HepG2 (cell line): ENCODE measurements around the gene RAB3B. TPM values are rescaled to one million over a fixed set of nuclear protein-coding genes. Genes with fewer than 3 reads are reported as not detected.
A peak's percentile ranks its signal among the peaks of the same experiment; 100 is the strongest.

ENCODE experiments used
- ATAC-seq: fragments of 200-7000 bp; cut with Tn5 transposase; 3 replicates; pipeline ENCODE4 v1.9.1; 2020; ENCODE audit warnings: mild to moderate bottlenecking, moderate library complexity
- BruUV-seq: library from RNA; stranded (reverse); fragments of 400-500 nt; replicated peaks from 2 replicates; lab custom pipeline; 2021; lab: Mats Ljungman, UMichigan
- CTCF ChIA-PET: fragments of 300-600 bp; formaldehyde crosslinking; extraction: SDS; loops from one replicate; lab custom pipeline; 2021; ENCODE audit warnings: low total read pairs, inconsistent platforms, low intra/inter-chr PET ratio; lab: Yijun Ruan, JAX
- POLR2A ChIA-PET: fragments of 350-600 bp; sonication (Branson Sonifier 250); formaldehyde crosslinking; loops from one replicate; lab custom pipeline; 2020; ENCODE audit warnings: antibody characterized with exemption, inconsistent platforms; lab: Yijun Ruan, JAX
- DNase-seq: peaks from one replicate; pipeline ENCODE4 v3.0.0-alpha.2; 2015; ENCODE audit warnings: low spot score
- FAIRE-seq: peaks from 3 replicates; lab custom pipeline; 2011; peaks lifted over from hg19 to GRCh38; lab: Jason Lieb, UNC
- H2AFZ ChIP-seq: one replicate; pipeline ENCODE4 v1.6.1; 2011; ENCODE audit warnings: low read length, inconsistent platforms
- H3K27ac ChIP-seq: fragments of 300-600 bp; 3 replicates; pipeline ENCODE4 v1.8.0; 2011; ENCODE audit warnings: mixed run types, mild to moderate bottlenecking, mixed read lengths, low read length, inconsistent platforms; ENCODE audit not compliant: insufficient read depth; ENCODE audit errors: extremely low read length
- H3K27me3 ChIP-seq, 2 experiments: fragments of 200-600 bp in 1 of 2; 2 replicates in 1 of 2; 3 replicates in 1 of 2; pipeline versions ENCODE4 v1.6.0 to v1.8.0; 2011; ENCODE audit warnings: low read length in 2 of 2, mild to moderate bottlenecking in 2 of 2, moderate library complexity in 2 of 2, inconsistent platforms in 1 of 2; ENCODE audit not compliant: insufficient read depth in 2 of 2, control insufficient read depth in 1 of 2
- H3K36me3 ChIP-seq, 2 experiments: fragments of 200-600 bp in 1 of 2; replicated peaks in 1 of 2; 2 replicates in 1 of 2; 3 replicates in 1 of 2; pipeline versions ENCODE4 v1.5.1 to v1.8.0; 2011; ENCODE audit warnings: low read length in 2 of 2, inconsistent platforms in 1 of 2; ENCODE audit not compliant: insufficient read depth in 2 of 2, control insufficient read depth in 1 of 2
- H3K4me1 ChIP-seq: 2 replicates; pipeline ENCODE4 v1.5.1; 2012; ENCODE audit warnings: low read length, inconsistent platforms; ENCODE audit not compliant: insufficient read depth
- H3K4me2 ChIP-seq: 2 replicates; pipeline ENCODE4 v1.6.0; 2011; ENCODE audit warnings: low read depth, low read length, inconsistent platforms
- H3K4me3 ChIP-seq, 3 experiments: fragments of 200-600 bp in 1 of 3; sonication (generic), shearing (Covaris generic) in 1 of 3; replicated peaks in 1 of 3; 2 replicates each; pipeline ENCODE4 v1.5.1; 2011 to 2016; ENCODE audit warnings: low read length in 3 of 3, inconsistent platforms in 2 of 3, low read depth in 2 of 3, mild to moderate bottlenecking in 2 of 3, control low read depth in 1 of 3, mixed read lengths in 1 of 3; ENCODE audit not compliant: insufficient read depth in 1 of 3
- H3K79me2 ChIP-seq: one replicate; pipeline ENCODE4 v1.6.1; 2011; ENCODE audit warnings: low read length, inconsistent platforms; ENCODE audit not compliant: insufficient read depth
- H3K9ac ChIP-seq: 2 replicates; pipeline ENCODE4 v1.6.0; 2011; ENCODE audit warnings: mild to moderate bottlenecking, low read depth, low read length, inconsistent platforms; ENCODE audit not compliant: insufficient read depth
- H3K9me3 ChIP-seq: 2 replicates; pipeline ENCODE4 v1.5.1; 2012; ENCODE audit warnings: mild to moderate bottlenecking, low read length
- H4K20me1 ChIP-seq: 2 replicates; pipeline ENCODE4 v1.6.0; 2011; ENCODE audit warnings: inconsistent platforms, mild to moderate bottlenecking, low read length, moderate library complexity; ENCODE audit not compliant: insufficient read depth
- ATF7-NPFF ChIP-seq: sonication (generic); formaldehyde crosslinking; IDR thresholded peaks from 2 replicates; pipeline ENCODE4 v1.8.1; 2023; ENCODE audit warnings: mild to moderate bottlenecking, low read depth, missing genetic modification reagents, moderate library complexity
- DMAP1 ChIP-seq: IDR thresholded peaks from 2 replicates; pipeline ENCODE4 v1.6.1; 2016
- HOXD1 ChIP-seq: sonication (generic); formaldehyde crosslinking; IDR thresholded peaks from 2 replicates; pipeline ENCODE4 v1.5.0; 2020; ENCODE audit warnings: missing genetic modification reagents
- KDM5A ChIP-seq: fragments of 200-600 bp; sonication (generic); IDR thresholded peaks from 2 replicates; pipeline ENCODE4 v1.7.0; 2018; ENCODE audit warnings: antibody characterized with exemption, mild to moderate bottlenecking, low read length, borderline replicate concordance
- RFX1 ChIP-seq: fragments of 450-650 bp; IDR thresholded peaks from 2 replicates; pipeline ENCODE4 v1.6.1; 2017
- ZBTB1 ChIP-seq: sonication (generic); formaldehyde crosslinking; IDR thresholded peaks from 2 replicates; pipeline ENCODE4 v1.4.0; 2020; ENCODE audit warnings: missing genetic modification reagents, borderline replicate concordance
- ZFY ChIP-seq: sonication (generic); formaldehyde crosslinking; IDR thresholded peaks from 2 replicates; pipeline ENCODE4 v1.4.0; 2020; ENCODE audit warnings: missing genetic modification reagents
- WGBS: methylation state at CpG from one replicate; pipeline ENCODE4 v1.1.6; 2017; ENCODE audit warnings: low lambda C conversion rate; 5-methylcytosine and 5-hydroxymethylcytosine counted together
- in situ Hi-C: cut with HindIII; loops from 2 replicates; pipeline ENCODE4 v1.10.0; 2017; ENCODE audit warnings: low pct_unique_long_range_greater_than_20kb; ENCODE audit not compliant: extremely low pct_ligation_motif_present
- intact Hi-C: fragments of 100-400 bp; cut with micrococcal nuclease; formaldehyde crosslinking; loops from one replicate; pipeline ENCODE4 v1.10.0; 2022; ENCODE audit not compliant: unreplicated experiment
- polyA plus RNA-seq, 8 experiments: library from polyadenylated mRNA; depleted of rRNA in 3 of 8; stranded (reverse) in 7 of 8; unstranded in 1 of 8; fragments of >200 nt; fragmentation: Illumina TruSeq in 4 of 8; extraction: Trizol in 4 of 8; gene quantifications; 2 replicates each; pipeline versions ENCODE4 v1.2.1 to v1.2.3, GENCODE V29; 2011 to 2016; ENCODE audit warnings: low read depth in 4 of 8, missing spikeins in 1 of 8, mixed read lengths in 1 of 8; ENCODE audit not compliant: insufficient read depth in 1 of 8
- total RNA-seq, 5 experiments: library from RNA; depleted of rRNA; stranded (reverse); fragments of >200 nt; fragmentation: Illumina TruSeq; extraction: Trizol; gene quantifications; 2 replicates each; pipeline ENCODE4 v1.2.3, GENCODE V29; 2016; ENCODE audit warnings: low read depth in 1 of 5
- TF ChIP-seq, protein P1 (sequence below): sonication (generic); formaldehyde crosslinking; IDR thresholded peaks from 2 replicates; pipeline ENCODE4 v1.4.0; 2020; ENCODE audit warnings: missing genetic modification reagents, mild to moderate bottlenecking, borderline replicate concordance
- TF ChIP-seq, protein P2 (sequence below): sonication (generic); formaldehyde crosslinking; IDR thresholded peaks from 2 replicates; pipeline ENCODE4 v1.4.0; 2020; ENCODE audit warnings: mild to moderate bottlenecking, missing genetic modification reagents

The RAB3B gene
- total and polyA plus RNA-seq, 2 of the 13 experiments (the other 11 are each of a cell fraction or from before 2014, with no cell fraction given): 1.0 to 1.2 TPM

DNA sequence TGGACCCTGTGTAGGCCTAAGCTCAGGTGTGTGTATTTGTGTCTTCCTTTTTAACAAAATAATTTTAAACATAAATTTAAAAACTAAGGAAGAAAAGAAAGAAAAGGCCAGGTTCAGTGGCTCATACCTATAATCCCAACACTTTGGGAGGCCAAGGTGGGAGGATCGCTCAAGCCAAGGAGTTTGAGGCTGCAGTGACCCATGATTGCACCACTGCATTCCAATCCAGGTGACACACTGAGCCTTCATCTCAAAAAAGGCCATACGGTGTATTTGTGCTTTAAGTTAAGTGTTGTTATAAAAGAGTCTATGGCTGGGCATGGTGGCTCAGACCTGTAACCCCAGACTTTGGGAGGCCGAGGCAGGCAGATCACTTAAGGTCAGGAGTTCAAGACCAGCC is 8.3 kb downstream of the RAB3B start (continued):
- TF ChIP-seq, protein P1, sequence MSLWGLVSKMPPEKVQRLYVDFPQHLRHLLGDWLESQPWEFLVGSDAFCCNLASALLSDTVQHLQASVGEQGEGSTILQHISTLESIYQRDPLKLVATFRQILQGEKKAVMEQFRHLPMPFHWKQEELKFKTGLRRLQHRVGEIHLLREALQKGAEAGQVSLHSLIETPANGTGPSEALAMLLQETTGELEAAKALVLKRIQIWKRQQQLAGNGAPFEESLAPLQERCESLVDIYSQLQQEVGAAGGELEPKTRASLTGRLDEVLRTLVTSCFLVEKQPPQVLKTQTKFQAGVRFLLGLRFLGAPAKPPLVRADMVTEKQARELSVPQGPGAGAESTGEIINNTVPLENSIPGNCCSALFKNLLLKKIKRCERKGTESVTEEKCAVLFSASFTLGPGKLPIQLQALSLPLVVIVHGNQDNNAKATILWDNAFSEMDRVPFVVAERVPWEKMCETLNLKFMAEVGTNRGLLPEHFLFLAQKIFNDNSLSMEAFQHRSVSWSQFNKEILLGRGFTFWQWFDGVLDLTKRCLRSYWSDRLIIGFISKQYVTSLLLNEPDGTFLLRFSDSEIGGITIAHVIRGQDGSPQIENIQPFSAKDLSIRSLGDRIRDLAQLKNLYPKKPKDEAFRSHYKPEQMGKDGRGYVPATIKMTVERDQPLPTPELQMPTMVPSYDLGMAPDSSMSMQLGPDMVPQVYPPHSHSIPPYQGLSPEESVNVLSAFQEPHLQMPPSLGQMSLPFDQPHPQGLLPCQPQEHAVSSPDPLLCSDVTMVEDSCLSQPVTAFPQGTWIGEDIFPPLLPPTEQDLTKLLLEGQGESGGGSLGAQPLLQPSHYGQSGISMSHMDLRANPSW (CRISPR knock-in tag): no peak
- TF ChIP-seq KDM5A: no peak
- TF ChIP-seq, protein P2, sequence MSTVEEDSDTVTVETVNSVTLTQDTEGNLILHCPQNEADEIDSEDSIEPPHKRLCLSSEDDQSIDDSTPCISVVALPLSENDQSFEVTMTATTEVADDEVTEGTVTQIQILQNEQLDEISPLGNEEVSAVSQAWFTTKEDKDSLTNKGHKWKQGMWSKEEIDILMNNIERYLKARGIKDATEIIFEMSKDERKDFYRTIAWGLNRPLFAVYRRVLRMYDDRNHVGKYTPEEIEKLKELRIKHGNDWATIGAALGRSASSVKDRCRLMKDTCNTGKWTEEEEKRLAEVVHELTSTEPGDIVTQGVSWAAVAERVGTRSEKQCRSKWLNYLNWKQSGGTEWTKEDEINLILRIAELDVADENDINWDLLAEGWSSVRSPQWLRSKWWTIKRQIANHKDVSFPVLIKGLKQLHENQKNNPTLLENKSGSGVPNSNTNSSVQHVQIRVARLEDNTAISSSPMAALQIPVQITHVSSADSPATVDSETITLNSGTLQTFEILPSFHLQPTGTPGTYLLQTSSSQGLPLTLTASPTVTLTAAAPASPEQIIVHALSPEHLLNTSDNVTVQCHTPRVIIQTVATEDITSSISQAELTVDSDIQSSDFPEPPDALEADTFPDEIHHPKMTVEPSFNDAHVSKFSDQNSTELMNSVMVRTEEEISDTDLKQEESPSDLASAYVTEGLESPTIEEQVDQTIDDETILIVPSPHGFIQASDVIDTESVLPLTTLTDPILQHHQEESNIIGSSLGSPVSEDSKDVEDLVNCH (CRISPR knock-in tag): no peak
- TF ChIP-seq HOXD1 (CRISPR knock-in tag): no peak
- TF ChIP-seq ATF7-NPFF: no peak
- no peak for TF ChIP-seq ZFY (CRISPR knock-in tag)
- TF ChIP-seq ZBTB1: no peak

DNA sequence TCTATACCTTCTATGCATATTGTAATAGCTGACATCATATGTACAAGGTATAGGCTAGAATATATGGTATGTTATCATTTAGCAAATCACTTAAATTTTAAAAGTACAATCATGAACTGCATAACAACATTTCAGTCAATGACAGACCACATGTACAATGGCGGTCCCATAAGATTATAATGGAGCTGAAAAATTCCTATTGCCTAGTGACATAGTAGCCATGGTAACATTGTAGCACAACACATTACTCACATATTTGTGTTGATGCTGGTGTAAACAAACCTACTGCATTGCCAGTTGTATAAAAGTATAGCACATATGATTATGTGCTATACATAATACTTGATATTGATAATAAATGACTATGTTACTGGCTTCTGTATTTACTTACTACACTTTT is 8.9 kb downstream of the RAB3B start:
- no peak overlapping the region for H3K27ac ChIP-seq
- peaks cover 0 to 1% of the 10 kb centered on the region in 2 experiments; a peak in 2 of 5 replicates for H3K27me3 ChIP-seq
- no peak overlapping the region for H2AFZ ChIP-seq
- no peak overlapping the region for H3K9ac ChIP-seq
- ChIA-PET CTCF (no interaction called here), POLR2A (no interaction called here)
- FAIRE-seq: no peak
- TF ChIP-seq RFX1 (0 out of 2 replicates have a peak, but pooled peaks have one; percentile 17), DMAP1 (CRISPR knock-in tag) (no peak)
- H3K4me1 ChIP-seq: peaks cover 24% of the 10 kb centered on the region
- no peaks in the 10 kb centered on the region for H3K9me3 ChIP-seq
- intact Hi-C loops: no loop called here
- H3K36me3 ChIP-seq: no peaks in the 10 kb centered on the region
- no peak for DNase-seq
- no peaks in the 10 kb centered on the region for H4K20me1 ChIP-seq
- H3K79me2 ChIP-seq: no peaks in the 10 kb centered on the region
- no peak for ATAC-seq
- no peak overlapping the region for H3K4me3 ChIP-seq
- no TSS peak for BruUV-seq
- in situ Hi-C loops: no loop called here
- H3K4me2 ChIP-seq: no peak overlapping the region
- WGBS: 93% methylated on average over 1 of the region's 1 CpG
